Heart left ventricle (tissue), 16 donors: ENCODE results near the gene RHCG. TPM values are rescaled to one million over a fixed set of nuclear protein-coding genes. Genes with fewer than 3 reads are reported as not detected.

Experiments
- ATAC-seq, 4 donors: fragments of 200-7000 bp; cut with Tn5 transposase; one replicate each; pipeline ENCODE4 v1.9.1; 2020 to 2022; ENCODE audit warnings: moderate library complexity in 4 of 4, mild to moderate bottlenecking in 3 of 4, moderate number of reproducible peaks in 1 of 4
- DNase-seq, 5 donors: peaks; one replicate each; pipeline ENCODE4 v3.0.0-alpha.2; 2020
- H3K27ac ChIP-seq, 12 donors: fragments of 200-600 bp; sonication (generic) in 4 of 12; one replicate each; pipeline versions ENCODE4 v1.5.0 to v1.8.0; 2016 to 2022; ENCODE audit warnings: mild to moderate bottlenecking in 2 of 12
- H3K27me3 ChIP-seq, 9 donors: fragments of 200-600 bp; sonication (generic) in 2 of 9; one replicate each; pipeline versions ENCODE4 v1.5.1 to v1.8.0; 2016 to 2022; ENCODE audit warnings: mild to moderate bottlenecking in 3 of 9
- H3K36me3 ChIP-seq, 9 donors: fragments of 200-600 bp; sonication (generic) in 2 of 9; one replicate each; pipeline versions ENCODE4 v1.5.0 to v1.8.0; 2018 to 2022; ENCODE audit warnings: mild to moderate bottlenecking in 2 of 9
- H3K4me1 ChIP-seq, 12 donors: fragments of 200-600 bp; sonication (generic) in 4 of 12; one replicate each; pipeline versions ENCODE4 v1.5.0 to v1.8.0; 2016 to 2022; ENCODE audit warnings: mild to moderate bottlenecking in 3 of 12
- H3K4me3 ChIP-seq, 12 donors: fragments of 200-600 bp; sonication (generic) in 4 of 12; one replicate each; pipeline versions ENCODE4 v1.5.0 to v1.8.0; 2017 to 2022; ENCODE audit warnings: mild to moderate bottlenecking in 9 of 12, moderate library complexity in 4 of 12
- H3K9me3 ChIP-seq, 12 donors: fragments of 200-600 bp; sonication (generic) in 4 of 12; one replicate each; pipeline versions ENCODE4 v1.5.0 to v1.8.0; 2016 to 2022; ENCODE audit warnings: mild to moderate bottlenecking in 1 of 12
- CTCF ChIP-seq, 12 donors: fragments of 200-600 bp; sonication (generic) in 4 of 12; IDR thresholded peaks; one replicate each; pipeline versions ENCODE4 v1.5.0 to v1.8.0; 2018 to 2022; ENCODE audit warnings: antibody characterized with exemption in 12 of 12, mild to moderate bottlenecking in 5 of 12
- POLR2A ChIP-seq, 2 donors: fragments of 450-650 bp; IDR thresholded peaks; one replicate each; pipeline ENCODE4 v1.6.1; 2017; ENCODE audit warnings: antibody characterized with exemption in 2 of 2, mild to moderate bottlenecking in 2 of 2, moderate library complexity in 2 of 2
- WGBS, 4 donors: extraction: QIAGEN DNeasy Blood & Tissue Kit in 2 of 4; methylation state at CpG; one replicate each; pipeline versions ENCODE4 v1.1.5 to v1.1.7; 2013 to 2018; 5-methylcytosine and 5-hydroxymethylcytosine counted together
- intact Hi-C, 10 donors: fragments of 100-400 bp; cut with DNase I; formaldehyde crosslinking; loops; one replicate each; pipeline versions ENCODE4 v1.11.1 to v1.14.2; 2022
- polyA plus RNA-seq, 2 donors: library from polyadenylated mRNA; stranded (reverse); fragments of 200-250 nt; gene quantifications; one replicate each; pipeline ENCODE4 v1.2.3, GENCODE V29; 2013
- total RNA-seq, 9 donors: library from RNA; depleted of rRNA in 2 of 9; stranded (reverse); fragments of >200 nt in 2 of 9; fragmentation: NEBNext Ultra II Directional in 3 of 9; extraction: Animal tissue kit (Norgen Biotek cat#: 25700) in 3 of 9; gene quantifications; one replicate each; pipeline versions ENCODE4 v1.1.0 to v1.2.4, GENCODE V29; 2016 to 2023
- donor health status: ischemic (EF 13 %, LVEDD 7.1; RV severe dilation, severe dysfunction).
- donor health status: healthy with polysubstance abuse.
- donor health status: DM: no; HTN: yes; CAD: no.
- donor health status: DM: no; HTN: no; CAD: no.
- donor health status: ischemic (EF 25% LVEDD 6.9; RV normal size, moderate dysfunction).
- donor health status: ischemic (EF 25% LVEDD 5.7; RV mildly dilated, moderate dysfunction).
- donor health status: healthy.
- donor health status: DM: yes; HTN: yes; CAD: no.
- donor health status: ischemic (EF 35%, LVEDD 5.7; RV mildly dilated, moderate dysfunction).
- donor health status: nonischemic (EF 11% LVEDD 7.7; RV severe dilation, severe dysfunction).
- donor health status: DM: yes; HTN: yes; CAD: no.
- donor health status: PGD.
- donor health status: ischemic (EF 29% LVEDD 5.4; RV normal size, mild dysfunction).
- donor health status: nonischemic (EF 23%, LVEDD 6.1; RV moderate dilation, normal function).

Gene RHCG
- total and polyA plus RNA-seq, 11 donors, result 0.20 to 2.9 (median 0.76) TPM; not detected in 4

GRCh38 chr15:89443581-89443980 lies 52.8 kb downstream of the RHCG start:
- H3K27me3 ChIP-seq, result peaks cover 0 to 66% (median 21%) of the 10 kb centered on the region in 9 donors
- H3K4me3 ChIP-seq, result no peak overlapping the region
- intact Hi-C loops, result loop anchor here in 2 of 10 donors (5.0 to 10.0 kb wide), 2 partner anchors 109 to 111 kb away; no protein-coding TSS in a partner anchor
- TF ChIP-seq POLR2A (IDR thresholded peaks at IDR 0.05), result no peak
- no peak for TF ChIP-seq CTCF (IDR thresholded peaks at IDR 0.05)
- WGBS, 4 donors, result 68 to 74% (median 73%) methylated on average over 3 of the region's 3 CpGs
- no peak for ATAC-seq
- DNase-seq, result no peak
- H3K27ac ChIP-seq, result no peak overlapping the region
- H3K4me1 ChIP-seq, result no peaks in the 10 kb centered on the region
- H3K36me3 ChIP-seq, result no peaks in the 10 kb centered on the region
- H3K9me3 ChIP-seq, result no peaks in the 10 kb centered on the region

GRCh38 chr15:89442671-89443307 lies 53.6 kb downstream of the RHCG start:
- Histone ChIP-seq H3K36me3 (no peaks in the 10 kb centered on the region), H3K4me3 (no peak overlapping the region), H3K9me3 (no peaks in the 10 kb centered on the region), H3K27me3 (peaks cover 0 to 68% (median 22%) of the 10 kb centered on the region in 9 donors), H3K4me1 (no peaks in the 10 kb centered on the region), H3K27ac (no peak overlapping the region)
- ATAC-seq (peak in 1 of 4 donors; percentile 49), DNase-seq (no peak)
- intact Hi-C loops, result loop anchor here in 2 of 10 donors (5.0 to 10.0 kb wide), 2 partner anchors 110 to 112 kb away; no protein-coding TSS in a partner anchor
- 52 to 65% (median 59%) methylated on average over 16 to 19 of the region's 19 CpGs for WGBS, 4 donors
- TF ChIP-seq POLR2A (IDR thresholded peaks at IDR 0.05) (no peak), CTCF (IDR thresholded peaks at IDR 0.05) (peak in 11 of 12 donors; percentile 12 to 50 (median 42))

GRCh38 chr15:89442155-89442554 lies 54.2 kb downstream of the RHCG start:
- Histone ChIP-seq H3K27ac (no peak overlapping the region), H3K4me3 (no peak overlapping the region), H3K4me1 (no peaks in the 10 kb centered on the region), H3K9me3 (no peaks in the 10 kb centered on the region), H3K36me3 (no peaks in the 10 kb centered on the region), H3K27me3 (peaks cover 0 to 73% (median 17%) of the 10 kb centered on the region in 9 donors)
- DNase-seq (no peak), ATAC-seq (no peak)
- TF ChIP-seq CTCF (IDR thresholded peaks at IDR 0.05), result no peak
- TF ChIP-seq POLR2A (IDR thresholded peaks at IDR 0.05), result no peak
- intact Hi-C loops, result loop anchor here in 2 of 10 donors (5.0 to 10.0 kb wide), 2 partner anchors 110 to 113 kb away; no protein-coding TSS in a partner anchor
- WGBS, 4 donors, result 83 to 93% (median 90%) methylated on average over 6 to 10 of the region's 10 CpGs

- no peak for TF ChIP-seq CTCF (IDR thresholded peaks at IDR 0.05)
- TF ChIP-seq POLR2A (IDR thresholded peaks at IDR 0.05), result no peak
- H3K4me3 ChIP-seq, result no peak overlapping the region
- DNase-seq (no peak), ATAC-seq (no peak)
- H3K4me1 ChIP-seq, result no peaks in the 10 kb centered on the region
- no peak overlapping the region for H3K27ac ChIP-seq
- H3K36me3 ChIP-seq, result no peaks in the 10 kb centered on the region
- intact Hi-C loops, result loop anchor here in 2 of 10 donors (5.0 to 10.0 kb wide), 2 partner anchors 111 to 113 kb away; no protein-coding TSS in a partner anchor
- H3K9me3 ChIP-seq, result no peaks in the 10 kb centered on the region
- peaks cover 0 to 77% (median 23%) of the 10 kb centered on the region in 9 donors for H3K27me3 ChIP-seq
- WGBS, 4 donors, result 38 to 72% (median 55%) methylated on average over 2 to 3 of the region's 3 CpGs
Observed at GRCh38 chr15:89441295-89441812, 55.0 kb downstream of the RHCG start.
